AG09309 (cell line): ENCODE measurements around the gene DNMT3A.

ENCODE experiments used
- DNase-seq: peaks from one replicate; pipeline ENCODE4 v3.0.0-alpha.2; 2010; ENCODE audit warnings: low read depth
- H3K4me3 ChIP-seq: 2 replicates; pipeline ENCODE4 v1.5.1; 2011; ENCODE audit warnings: mild to moderate bottlenecking, low read depth, low read length, moderate library complexity; ENCODE audit not compliant: control insufficient read depth
- TF ChIP-seq, protein P1 (sequence below): IDR thresholded peaks from 2 replicates; pipeline ENCODE4 v1.5.1; 2011; ENCODE audit warnings: mild to moderate bottlenecking, low read depth, low read length, inconsistent platforms; ENCODE audit not compliant: insufficient read depth, control insufficient read depth; ENCODE audit errors: missing control alignments

Gene DNMT3A

GRCh38 chr2:25323610-25324189 is 18.0 kb downstream of the DNMT3A start:
- no peak overlapping the region for H3K4me3 ChIP-seq
- DNase-seq = no peak
- TF ChIP-seq, protein P1, sequence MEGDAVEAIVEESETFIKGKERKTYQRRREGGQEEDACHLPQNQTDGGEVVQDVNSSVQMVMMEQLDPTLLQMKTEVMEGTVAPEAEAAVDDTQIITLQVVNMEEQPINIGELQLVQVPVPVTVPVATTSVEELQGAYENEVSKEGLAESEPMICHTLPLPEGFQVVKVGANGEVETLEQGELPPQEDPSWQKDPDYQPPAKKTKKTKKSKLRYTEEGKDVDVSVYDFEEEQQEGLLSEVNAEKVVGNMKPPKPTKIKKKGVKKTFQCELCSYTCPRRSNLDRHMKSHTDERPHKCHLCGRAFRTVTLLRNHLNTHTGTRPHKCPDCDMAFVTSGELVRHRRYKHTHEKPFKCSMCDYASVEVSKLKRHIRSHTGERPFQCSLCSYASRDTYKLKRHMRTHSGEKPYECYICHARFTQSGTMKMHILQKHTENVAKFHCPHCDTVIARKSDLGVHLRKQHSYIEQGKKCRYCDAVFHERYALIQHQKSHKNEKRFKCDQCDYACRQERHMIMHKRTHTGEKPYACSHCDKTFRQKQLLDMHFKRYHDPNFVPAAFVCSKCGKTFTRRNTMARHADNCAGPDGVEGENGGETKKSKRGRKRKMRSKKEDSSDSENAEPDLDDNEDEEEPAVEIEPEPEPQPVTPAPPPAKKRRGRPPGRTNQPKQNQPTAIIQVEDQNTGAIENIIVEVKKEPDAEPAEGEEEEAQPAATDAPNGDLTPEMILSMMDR = no peak

GRCh38 chr2:25323042-25323514 is 18.6 kb downstream of the DNMT3A start:
- TF ChIP-seq, protein P1 = no peak
- H3K4me3 ChIP-seq = no peak overlapping the region
- no peak for DNase-seq

DNA sequence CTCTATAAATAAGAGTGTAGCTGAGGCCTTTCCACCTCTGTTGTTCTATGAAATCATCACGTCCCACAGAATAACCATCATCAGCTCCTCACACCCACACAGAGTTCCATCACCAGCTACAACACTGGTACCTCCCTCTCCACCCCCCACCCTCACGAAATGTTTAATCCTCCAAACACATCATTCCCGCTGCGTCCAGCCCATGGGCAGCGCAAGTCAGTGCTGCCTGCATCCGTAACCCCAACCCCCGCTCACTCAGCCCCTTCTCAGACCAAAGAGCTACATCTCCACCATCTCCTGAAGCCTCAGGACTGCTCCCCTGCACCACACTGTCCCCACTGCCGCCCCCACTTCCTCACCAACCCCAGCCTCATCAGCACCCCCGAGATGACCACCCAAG is 19.4 kb downstream of the DNMT3A start:
- TF ChIP-seq, protein P1 = no peak
- no peak overlapping the region for H3K4me3 ChIP-seq
- no peak for DNase-seq

DNA sequence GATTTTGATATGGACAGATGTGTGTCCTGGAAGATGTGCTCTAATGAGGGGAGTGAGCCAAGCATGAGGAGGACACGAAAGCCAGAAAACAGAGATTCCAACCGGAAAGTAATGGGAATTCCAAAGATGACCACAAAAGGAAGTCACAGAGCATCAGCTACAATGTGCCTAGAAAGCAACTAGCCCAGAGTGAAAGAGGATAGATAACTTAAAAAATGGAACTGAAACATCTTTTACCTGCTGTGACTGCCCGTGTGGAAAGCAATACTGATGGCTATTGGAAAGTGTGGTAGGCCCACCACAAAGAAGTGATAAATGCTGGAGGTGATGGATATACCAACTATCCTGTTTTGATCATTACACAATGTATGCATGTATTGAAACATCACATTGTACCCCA is 21.6 kb downstream of the DNMT3A start:
- no peak for DNase-seq
- no peak overlapping the region for H3K4me3 ChIP-seq
- TF ChIP-seq, protein P1 = no peak

DNA sequence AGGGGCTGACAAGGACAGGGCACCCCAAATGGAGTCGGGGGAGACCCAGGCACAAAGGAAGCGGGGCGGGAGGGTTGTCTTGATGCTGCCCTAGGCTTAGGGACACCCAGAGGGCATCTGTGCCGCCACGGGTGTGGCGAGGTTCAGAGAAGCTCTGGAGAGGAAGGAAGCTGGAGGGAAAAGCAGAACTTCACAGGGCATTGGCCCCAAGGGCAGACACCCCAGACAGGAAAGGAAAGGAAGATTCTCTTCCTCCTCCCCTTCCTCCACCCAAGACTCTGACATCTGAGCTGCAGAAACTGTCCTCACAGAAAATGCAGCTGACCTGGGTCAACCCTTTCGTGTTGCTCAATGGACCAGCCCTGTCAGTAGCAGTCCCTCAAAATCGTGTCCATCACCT is 25.6 kb downstream of the DNMT3A start:
- H3K4me3 ChIP-seq = no peak overlapping the region
- TF ChIP-seq, protein P1 = no peak
- DNase-seq = no peak

- TF ChIP-seq, protein P1 = no peak
- DNase-seq = no peak
- H3K4me3 ChIP-seq = no peak overlapping the region
These were observed 26.4 kb downstream of the DNMT3A start for GRCh38 chr2:25315316-25315680.
